Loucy (cell line): ENCODE data around the gene CHST6.

Experiments
- CTCF ChIP-seq: fragments of 200-600 bp; sonication (generic); conservative IDR thresholded peaks from 2 replicates; pipeline ENCODE4 v1.5.1; 2014; ENCODE audit warnings: mild to moderate bottlenecking, antibody characterized with exemption, low read length
- EZH2phosphoT487 ChIP-seq: fragments of 200-600 bp; IDR thresholded peaks from 2 replicates; pipeline ENCODE4 v1.6.1; 2018; ENCODE audit warnings: antibody characterized with exemption, mild to moderate bottlenecking, moderate library complexity, borderline replicate concordance

GRCh38 chr16:75433732-75434413 is 61.4 kb downstream of the CHST6 start:
- TF ChIP-seq CTCF (no peak), EZH2phosphoT487 (no peak)
